ENCODE results near the gene PLPP4. TPM values are rescaled to one million over a fixed set of nuclear protein-coding genes. Genes with fewer than 3 reads are reported as not detected.

Gene PLPP4
- total RNA-seq, 1 experiment from 2014 or later, result 1.3 TPM

- intact Hi-C loops (cut with micrococcal nuclease), result no loop called here
- H3K4me1 Mint-ChIP-seq (ENCODE audit: insufficient read depth, unreplicated experiment), result peaks cover 10% of the 10 kb centered on the region
Measured at GRCh38 chr10:120431251-120431651, 25.8 kb upstream of the PLPP4 start.

GRCh38 chr10:120432209-120432608 is 24.8 kb upstream of the PLPP4 start:
- ChIA-PET CTCF (interaction anchor here (0.5 to 3.7 kb wide), 3 partner anchors 9 to 1466 kb away, joined by 3 to 16 read pairs (median 8); no protein-coding TSS in a partner anchor), POLR2A (interaction anchor here (0.6 to 0.8 kb wide), 2 partner anchors 74 to 75 kb away, joined by 3 to 4 read pairs; no protein-coding TSS in a partner anchor)
- TF ChIP-seq, protein P1, sequence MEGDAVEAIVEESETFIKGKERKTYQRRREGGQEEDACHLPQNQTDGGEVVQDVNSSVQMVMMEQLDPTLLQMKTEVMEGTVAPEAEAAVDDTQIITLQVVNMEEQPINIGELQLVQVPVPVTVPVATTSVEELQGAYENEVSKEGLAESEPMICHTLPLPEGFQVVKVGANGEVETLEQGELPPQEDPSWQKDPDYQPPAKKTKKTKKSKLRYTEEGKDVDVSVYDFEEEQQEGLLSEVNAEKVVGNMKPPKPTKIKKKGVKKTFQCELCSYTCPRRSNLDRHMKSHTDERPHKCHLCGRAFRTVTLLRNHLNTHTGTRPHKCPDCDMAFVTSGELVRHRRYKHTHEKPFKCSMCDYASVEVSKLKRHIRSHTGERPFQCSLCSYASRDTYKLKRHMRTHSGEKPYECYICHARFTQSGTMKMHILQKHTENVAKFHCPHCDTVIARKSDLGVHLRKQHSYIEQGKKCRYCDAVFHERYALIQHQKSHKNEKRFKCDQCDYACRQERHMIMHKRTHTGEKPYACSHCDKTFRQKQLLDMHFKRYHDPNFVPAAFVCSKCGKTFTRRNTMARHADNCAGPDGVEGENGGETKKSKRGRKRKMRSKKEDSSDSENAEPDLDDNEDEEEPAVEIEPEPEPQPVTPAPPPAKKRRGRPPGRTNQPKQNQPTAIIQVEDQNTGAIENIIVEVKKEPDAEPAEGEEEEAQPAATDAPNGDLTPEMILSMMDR (IDR thresholded peaks at IDR 0.05; ENCODE audit: unreplicated experiment), result no peak
- H3K4me1 Mint-ChIP-seq (ENCODE audit: insufficient read depth, unreplicated experiment), result peaks cover 10% of the 10 kb centered on the region
- BruUV-seq (replicated peaks), result no TSS peak
- peak; percentile 73 for DNase-seq (ENCODE audit: unreplicated experiment)
- H3K27me3 Mint-ChIP-seq (ENCODE audit: insufficient read depth, unreplicated experiment), result peaks cover 11% of the 10 kb centered on the region
- H3K36me3 Mint-ChIP-seq (ENCODE audit: insufficient read depth, unreplicated experiment), result no peaks in the 10 kb centered on the region
- H3K4me3 Mint-ChIP-seq (ENCODE audit: unreplicated experiment), result no peak overlapping the region
- no peak overlapping the region for H3K27ac Mint-ChIP-seq (ENCODE audit: low read depth, unreplicated experiment)
- no peaks in the 10 kb centered on the region for H3K9me3 Mint-ChIP-seq (ENCODE audit: unreplicated experiment)
- intact Hi-C loops (cut with micrococcal nuclease), result no loop called here

More at GRCh38 chr10:120431251-120431651, 25.8 kb upstream of the PLPP4 start:
- TF ChIP-seq, protein P1 (IDR thresholded peaks at IDR 0.05; ENCODE audit: unreplicated experiment), result no peak
- CTCF ChIA-PET, result interaction anchor here (0.5 to 3.7 kb wide), 3 partner anchors 8 to 321 kb away, joined by 3 to 16 read pairs (median 8); no protein-coding TSS in a partner anchor
- H3K9me3 Mint-ChIP-seq (ENCODE audit: unreplicated experiment), result no peaks in the 10 kb centered on the region
- DNase-seq (ENCODE audit: unreplicated experiment), result no peak
- H3K36me3 Mint-ChIP-seq (ENCODE audit: insufficient read depth, unreplicated experiment), result no peaks in the 10 kb centered on the region
- H3K4me3 Mint-ChIP-seq (ENCODE audit: unreplicated experiment), result no peak overlapping the region
- POLR2A ChIA-PET, result interaction anchor here (0.8 kb wide), 1 partner anchor 8 kb away, joined by 3 read pairs; no protein-coding TSS in a partner anchor
- H3K27me3 Mint-ChIP-seq (ENCODE audit: insufficient read depth, unreplicated experiment), result peaks cover 11% of the 10 kb centered on the region
- BruUV-seq (replicated peaks), result no TSS peak
- no peak overlapping the region for H3K27ac Mint-ChIP-seq (ENCODE audit: low read depth, unreplicated experiment)

DNA sequence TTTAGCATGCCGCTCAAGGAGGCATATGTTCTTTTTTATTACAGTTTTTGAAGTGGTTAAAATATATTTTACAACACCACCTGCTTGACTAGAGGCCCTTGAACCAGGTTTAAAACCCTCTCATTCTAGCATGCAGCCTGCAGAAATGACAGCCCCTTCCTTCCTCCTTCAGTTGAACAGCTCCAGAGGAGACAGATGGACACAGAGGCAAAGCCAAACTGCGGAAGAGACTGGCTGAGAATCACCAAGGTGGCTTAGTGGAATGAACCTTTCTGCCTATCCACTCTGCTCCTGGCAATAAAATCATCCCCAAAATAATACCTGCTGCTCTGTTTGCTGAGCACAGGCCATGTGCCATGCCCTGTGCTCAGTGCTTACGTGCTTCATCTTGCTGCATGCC is 23.9 kb upstream of the PLPP4 start:
- POLR2A ChIA-PET, result no interaction called here
- no peak overlapping the region for H3K4me3 Mint-ChIP-seq (ENCODE audit: unreplicated experiment)
- no TSS peak for BruUV-seq (replicated peaks)

DNA sequence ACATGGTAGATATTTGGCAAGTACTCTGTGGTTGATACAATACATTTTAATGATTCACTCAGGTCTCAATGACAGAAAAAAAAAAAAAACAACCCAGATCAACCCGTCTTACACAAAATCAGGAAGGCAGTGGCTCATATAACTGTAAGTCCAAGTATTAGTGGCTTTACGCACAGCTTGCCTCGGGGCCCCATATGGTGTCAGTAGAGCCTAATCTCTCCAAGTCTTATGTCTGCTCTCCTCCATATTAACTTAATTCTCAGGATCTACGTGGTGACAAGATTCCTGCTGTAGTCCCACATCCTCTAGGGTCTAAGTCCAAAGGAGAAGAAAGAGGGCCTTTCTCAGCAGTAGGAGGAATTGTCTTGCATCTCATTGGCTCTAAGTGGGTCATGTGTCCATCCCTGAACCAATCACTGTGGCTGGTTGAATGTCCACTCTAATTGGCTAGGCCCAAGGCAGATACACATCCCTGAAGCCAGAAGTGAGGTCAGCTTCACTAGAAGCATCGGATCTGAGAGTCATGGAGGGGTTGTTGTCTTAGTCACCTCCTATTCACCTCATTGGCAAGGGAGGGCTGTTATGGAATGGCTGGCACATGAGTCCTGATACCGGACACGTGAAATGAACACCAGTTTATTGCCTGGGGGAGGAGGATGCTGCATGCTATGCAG is 20.5 kb upstream of the PLPP4 start:
- intact Hi-C loops (cut with micrococcal nuclease), result no loop called here
- ChIA-PET CTCF (interaction anchor here (0.6 to 0.9 kb wide), 3 partner anchors 59 to 407 kb away, joined by 3 to 4 read pairs (median 3); no protein-coding TSS in a partner anchor), POLR2A (no interaction called here)
- Mint-ChIP-seq H3K4me1 (ENCODE audit: insufficient read depth, unreplicated experiment) (peaks cover 10% of the 10 kb centered on the region), H3K9me3 (ENCODE audit: unreplicated experiment) (no peaks in the 10 kb centered on the region), H3K36me3 (ENCODE audit: insufficient read depth, unreplicated experiment) (no peaks in the 10 kb centered on the region), H3K27me3 (ENCODE audit: insufficient read depth, unreplicated experiment) (peaks cover 5% of the 10 kb centered on the region), H3K4me3 (ENCODE audit: unreplicated experiment) (no peak overlapping the region), H3K27ac (ENCODE audit: low read depth, unreplicated experiment) (no peak overlapping the region)
- TF ChIP-seq, protein P1 (IDR thresholded peaks at IDR 0.05; ENCODE audit: unreplicated experiment), result no peak
- no TSS peak for BruUV-seq (replicated peaks)
- no peak for DNase-seq (ENCODE audit: unreplicated experiment)

More for the DNA sequence above, 23.9 kb upstream of the PLPP4 start:
- CTCF ChIA-PET, result interaction anchor here (2.5 to 3.7 kb wide), 2 partner anchors 10 to 303 kb away, joined by 8 to 16 read pairs; no protein-coding TSS in a partner anchor
- H3K9me3 Mint-ChIP-seq (ENCODE audit: unreplicated experiment), result no peaks in the 10 kb centered on the region
- H3K36me3 Mint-ChIP-seq (ENCODE audit: insufficient read depth, unreplicated experiment), result no peaks in the 10 kb centered on the region
- DNase-seq (ENCODE audit: unreplicated experiment), result no peak
- intact Hi-C loops (cut with micrococcal nuclease), result no loop called here
- no peak overlapping the region for H3K27ac Mint-ChIP-seq (ENCODE audit: low read depth, unreplicated experiment)
- peaks cover 10% of the 10 kb centered on the region for H3K4me1 Mint-ChIP-seq (ENCODE audit: insufficient read depth, unreplicated experiment)
- TF ChIP-seq, protein P1 (IDR thresholded peaks at IDR 0.05; ENCODE audit: unreplicated experiment), result no peak
- H3K27me3 Mint-ChIP-seq (ENCODE audit: insufficient read depth, unreplicated experiment), result peaks cover 11% of the 10 kb centered on the region

Data from MCF 10A (cell line).